ENCODE results near the gene STAT2. TPM values are rescaled to one million over a fixed set of nuclear protein-coding genes. Genes with fewer than 3 reads are reported as not detected.

STAT2 gene
- total and polyA plus RNA-seq, 2 of the 13 experiments (the other 11 are each of a cell fraction or from before 2014, with no cell fraction given), result 43.5 to 84.6 TPM

DNA sequence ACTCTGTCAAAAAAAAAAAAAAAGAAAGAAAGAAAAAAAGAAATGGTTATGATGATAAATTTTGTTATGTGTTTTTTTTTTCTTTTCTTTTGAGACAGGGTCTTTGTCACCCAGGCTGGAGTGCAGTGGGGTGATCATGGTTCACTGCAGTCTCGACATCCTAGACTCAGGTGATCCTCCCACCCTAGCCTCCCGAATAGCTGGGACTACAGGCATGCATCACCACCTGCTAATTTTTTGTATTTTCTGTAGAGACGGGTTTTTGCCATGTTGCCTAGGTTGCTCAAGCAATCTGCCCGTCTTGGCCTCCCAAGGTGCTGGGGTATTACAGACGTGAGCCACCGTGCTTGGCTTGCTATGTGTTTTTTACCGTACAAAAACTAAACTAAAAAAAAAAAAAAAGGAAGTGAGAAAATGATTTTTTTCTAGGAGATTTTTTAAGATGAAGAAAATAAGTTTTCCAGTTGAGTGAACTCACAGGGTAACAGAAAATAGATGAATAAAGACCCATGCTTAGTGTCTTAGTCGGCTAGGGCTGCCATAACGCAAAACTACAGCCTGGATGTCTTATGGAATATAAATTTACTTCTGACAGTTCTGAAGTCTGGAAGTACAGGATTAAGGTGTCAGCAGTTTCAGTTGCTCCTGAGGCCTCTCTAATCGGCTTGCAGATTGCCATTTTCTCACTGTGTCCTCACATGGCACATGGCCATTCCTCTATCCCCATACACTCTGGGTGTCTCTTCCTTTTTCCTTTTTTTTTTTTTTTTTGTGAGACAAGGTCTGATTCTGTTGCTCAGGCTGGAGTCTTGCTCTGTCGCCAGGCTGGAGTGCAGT, 15.9 kb upstream of the STAT2 start:
- no peak for ATAC-seq
- POLR2A ChIA-PET, result interaction anchor here (1.2 to 2.2 kb wide), 4 partner anchors 13 to 42 kb away, joined by 3 to 15 read pairs (median 6); partner anchors contain the start of genes APOF, PAN2 and STAT2
- no peaks in the 10 kb centered on the region for H3K27me3 ChIP-seq (ENCODE audit: control insufficient read depth in 1 of 2, insufficient read depth in 2 of 2, low read length in 2 of 2)
- H3K27ac ChIP-seq (ENCODE audit: extremely low read length, insufficient read depth, low read length), result no peak overlapping the region
- no peak for FAIRE-seq
- no peaks in the 10 kb centered on the region for H3K9me3 ChIP-seq (ENCODE audit: low read length)
- H2AFZ ChIP-seq (ENCODE audit: low read length), result no peak overlapping the region
- TF ChIP-seq, protein P1, sequence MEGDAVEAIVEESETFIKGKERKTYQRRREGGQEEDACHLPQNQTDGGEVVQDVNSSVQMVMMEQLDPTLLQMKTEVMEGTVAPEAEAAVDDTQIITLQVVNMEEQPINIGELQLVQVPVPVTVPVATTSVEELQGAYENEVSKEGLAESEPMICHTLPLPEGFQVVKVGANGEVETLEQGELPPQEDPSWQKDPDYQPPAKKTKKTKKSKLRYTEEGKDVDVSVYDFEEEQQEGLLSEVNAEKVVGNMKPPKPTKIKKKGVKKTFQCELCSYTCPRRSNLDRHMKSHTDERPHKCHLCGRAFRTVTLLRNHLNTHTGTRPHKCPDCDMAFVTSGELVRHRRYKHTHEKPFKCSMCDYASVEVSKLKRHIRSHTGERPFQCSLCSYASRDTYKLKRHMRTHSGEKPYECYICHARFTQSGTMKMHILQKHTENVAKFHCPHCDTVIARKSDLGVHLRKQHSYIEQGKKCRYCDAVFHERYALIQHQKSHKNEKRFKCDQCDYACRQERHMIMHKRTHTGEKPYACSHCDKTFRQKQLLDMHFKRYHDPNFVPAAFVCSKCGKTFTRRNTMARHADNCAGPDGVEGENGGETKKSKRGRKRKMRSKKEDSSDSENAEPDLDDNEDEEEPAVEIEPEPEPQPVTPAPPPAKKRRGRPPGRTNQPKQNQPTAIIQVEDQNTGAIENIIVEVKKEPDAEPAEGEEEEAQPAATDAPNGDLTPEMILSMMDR (CRISPR knock-in tag; IDR thresholded peaks at IDR 0.05), result no peak
- TF ChIP-seq BHLHE40 (IDR thresholded peaks at IDR 0.05; ENCODE audit: low read length), result no peak
- TF ChIP-seq, protein P2, sequence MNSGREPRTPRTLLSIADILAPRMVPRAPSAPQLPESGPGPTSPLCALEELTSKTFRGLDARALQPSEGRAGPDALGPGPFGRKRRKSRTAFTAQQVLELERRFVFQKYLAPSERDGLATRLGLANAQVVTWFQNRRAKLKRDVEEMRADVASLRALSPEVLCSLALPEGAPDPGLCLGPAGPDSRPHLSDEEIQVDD (CRISPR knock-in tag; IDR thresholded peaks at IDR 0.05; ENCODE audit: borderline replicate concordance), result no peak
- no peak for TF ChIP-seq POLR2AphosphoS5 (IDR thresholded peaks at IDR 0.05; ENCODE audit: low read depth, low read length)
- TF ChIP-seq, protein P3, sequence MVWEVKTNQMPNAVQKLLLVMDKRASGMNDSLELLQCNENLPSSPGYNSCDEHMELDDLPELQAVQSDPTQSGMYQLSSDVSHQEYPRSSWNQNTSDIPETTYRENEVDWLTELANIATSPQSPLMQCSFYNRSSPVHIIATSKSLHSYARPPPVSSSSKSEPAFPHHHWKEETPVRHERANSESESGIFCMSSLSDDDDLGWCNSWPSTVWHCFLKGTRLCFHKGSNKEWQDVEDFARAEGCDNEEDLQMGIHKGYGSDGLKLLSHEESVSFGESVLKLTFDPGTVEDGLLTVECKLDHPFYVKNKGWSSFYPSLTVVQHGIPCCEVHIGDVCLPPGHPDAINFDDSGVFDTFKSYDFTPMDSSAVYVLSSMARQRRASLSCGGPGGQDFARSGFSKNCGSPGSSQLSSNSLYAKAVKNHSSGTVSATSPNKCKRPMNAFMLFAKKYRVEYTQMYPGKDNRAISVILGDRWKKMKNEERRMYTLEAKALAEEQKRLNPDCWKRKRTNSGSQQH (CRISPR knock-in tag; IDR thresholded peaks at IDR 0.05; ENCODE audit: low read depth), result no peak
- TF ChIP-seq, protein P4, sequence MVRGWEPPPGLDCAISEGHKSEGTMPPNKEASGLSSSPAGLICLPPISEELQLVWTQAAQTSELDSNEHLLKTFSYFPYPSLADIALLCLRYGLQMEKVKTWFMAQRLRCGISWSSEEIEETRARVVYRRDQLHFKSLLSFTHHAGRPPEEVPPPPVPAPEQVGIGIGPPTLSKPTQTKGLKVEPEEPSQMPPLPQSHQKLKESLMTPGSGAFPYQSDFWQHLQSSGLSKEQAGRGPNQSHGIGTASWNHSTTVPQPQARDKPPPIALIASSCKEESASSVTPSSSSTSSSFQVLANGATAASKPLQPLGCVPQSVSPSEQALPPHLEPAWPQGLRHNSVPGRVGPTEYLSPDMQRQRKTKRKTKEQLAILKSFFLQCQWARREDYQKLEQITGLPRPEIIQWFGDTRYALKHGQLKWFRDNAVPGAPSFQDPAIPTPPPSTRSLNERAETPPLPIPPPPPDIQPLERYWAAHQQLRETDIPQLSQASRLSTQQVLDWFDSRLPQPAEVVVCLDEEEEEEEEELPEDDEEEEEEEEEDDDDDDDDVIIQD (CRISPR knock-in tag; IDR thresholded peaks at IDR 0.05; ENCODE audit: low read depth), result no peak
- TF ChIP-seq ZNF180 (CRISPR knock-in tag; IDR thresholded peaks at IDR 0.05; ENCODE audit: borderline replicate concordance, low read depth), result no peak
- no peak for TF ChIP-seq ZNF891 (CRISPR knock-in tag; IDR thresholded peaks at IDR 0.05)
- TF ChIP-seq KDM5A (IDR thresholded peaks at IDR 0.05; ENCODE audit: borderline replicate concordance, low read length), result no peak
- TF ChIP-seq MEIS2 (CRISPR knock-in tag; IDR thresholded peaks at IDR 0.05), result no peak
- TF ChIP-seq HDAC2 (CRISPR knock-in tag; IDR thresholded peaks at IDR 0.05), result no peak
- no peak for TF ChIP-seq MAZ (IDR thresholded peaks at IDR 0.05; ENCODE audit: borderline replicate concordance, low read depth, low read length)
- no peak for TF ChIP-seq MAZ (CRISPR knock-in tag; IDR thresholded peaks at IDR 0.05; ENCODE audit: low read depth)
- WGBS (ENCODE audit: low lambda C conversion rate), result 60% methylated on average over 11 of the region's 11 CpGs
- no peak overlapping the region for H3K4me2 ChIP-seq (ENCODE audit: low read depth, low read length)
- H3K36me3 ChIP-seq (replicated peaks in 1 of 2; ENCODE audit: control insufficient read depth in 1 of 2, insufficient read depth in 2 of 2, low read length in 2 of 2), result no peaks in the 10 kb centered on the region
- CTCF ChIA-PET (ENCODE audit: low intra/inter-chr PET ratio, low total read pairs), result no interaction called here
- DNase-seq (ENCODE audit: low spot score), result no peak
- no peaks in the 10 kb centered on the region for H3K79me2 ChIP-seq (ENCODE audit: insufficient read depth, low read length)
- in situ Hi-C loops (cut with HindIII; ENCODE audit: extremely low pct_ligation_motif_present, low pct_unique_long_range_greater_than_20kb), result no loop called here
- no peak overlapping the region for H3K9ac ChIP-seq (ENCODE audit: insufficient read depth, low read depth, low read length)
- peaks cover 45% of the 10 kb centered on the region for H3K4me1 ChIP-seq (ENCODE audit: insufficient read depth, low read length)
- intact Hi-C loops (cut with micrococcal nuclease; ENCODE audit: unreplicated experiment), result loop anchor here (1.0 kb wide), 1 partner anchor 11 kb away; no protein-coding TSS in a partner anchor
- BruUV-seq (replicated peaks), result no TSS peak
- no peak overlapping the region for H3K4me3 ChIP-seq (replicated peaks in 1 of 3; ENCODE audit: insufficient read depth in 1 of 3, low read depth in 2 of 3, low read length in 3 of 3)
- no peaks in the 10 kb centered on the region for H4K20me1 ChIP-seq (ENCODE audit: insufficient read depth, low read length)
